Stimulated activated naive B cell treated with anti-CD40 and anti-IgM and Interleukin-4, amounts not matched to agents 10 μg/mL and 1 μg/mL and 100 μg/mL, for 72 hours (primary cell): ENCODE measurements around the gene CLMP.

Experiments used
- ATAC-seq, 2 donors: fragments of 150-1000 bp; cut with Tn5 transposase; replicated peaks; 2 replicates each; pipeline ENCODE4 v1.10.0; 2021; ENCODE audit warnings: moderate library complexity in 1 of 2
- DNase-seq: peaks from one replicate; pipeline ENCODE4 v3.0.0; 2021
- H3K27ac Mint-ChIP-seq: one replicate; pipeline ENCODE4 v1.8.0; 2022; ENCODE audit warnings: mild to moderate bottlenecking, mixed read lengths
- H3K27me3 Mint-ChIP-seq, 2 donors: one replicate each; pipeline ENCODE4 v1.8.0; 2022; ENCODE audit warnings: mixed read lengths in 2 of 2
- H3K36me3 Mint-ChIP-seq, 2 donors: one replicate each; pipeline ENCODE4 v1.8.0; 2022; ENCODE audit warnings: mixed read lengths in 2 of 2, mild to moderate bottlenecking in 1 of 2
- H3K4me1 Mint-ChIP-seq, 2 donors: one replicate each; pipeline ENCODE4 v1.8.0; 2022; ENCODE audit warnings: mixed read lengths in 2 of 2, mild to moderate bottlenecking in 1 of 2
- H3K4me3 Mint-ChIP-seq, 2 donors: one replicate each; pipeline ENCODE4 v1.8.0; 2022; ENCODE audit warnings: mild to moderate bottlenecking in 2 of 2, mixed read lengths in 2 of 2, moderate library complexity in 1 of 2
- H3K9me3 Mint-ChIP-seq, 2 donors: one replicate each; pipeline ENCODE4 v1.8.0; 2022; ENCODE audit warnings: mixed read lengths in 2 of 2, mild to moderate bottlenecking in 1 of 2

CLMP gene

DNA sequence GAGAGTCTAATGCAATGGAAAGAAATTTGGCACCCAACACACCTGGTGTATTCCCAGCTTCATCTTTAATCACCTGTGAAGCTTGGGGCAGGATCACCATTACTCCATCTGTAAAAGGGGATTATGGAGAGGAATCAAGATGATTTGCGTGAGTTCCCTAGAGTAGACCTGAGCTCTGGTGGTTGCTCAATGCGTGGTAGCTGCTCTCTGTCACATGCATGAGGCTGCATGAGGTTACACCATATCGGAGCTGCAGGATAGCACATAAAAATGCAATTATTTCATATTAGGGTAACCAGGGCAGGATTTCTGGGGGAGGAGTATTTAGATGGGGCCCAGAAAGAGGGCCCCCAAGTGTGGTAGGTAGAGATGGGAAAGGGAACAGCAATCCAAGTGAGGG, 35.3 kb upstream of the CLMP start:
- Mint-ChIP-seq H3K4me3 (no peak overlapping the region), H3K9me3 (no peaks in the 10 kb centered on the region), H3K27ac (no peak overlapping the region), H3K27me3 (peaks cover 6 to 12% of the 10 kb centered on the region in 2 donors), H3K36me3 (no peaks in the 10 kb centered on the region), H3K4me1 (peaks cover 6 to 11% of the 10 kb centered on the region in 2 donors)
- no peak for DNase-seq
- no peak for ATAC-seq

DNA sequence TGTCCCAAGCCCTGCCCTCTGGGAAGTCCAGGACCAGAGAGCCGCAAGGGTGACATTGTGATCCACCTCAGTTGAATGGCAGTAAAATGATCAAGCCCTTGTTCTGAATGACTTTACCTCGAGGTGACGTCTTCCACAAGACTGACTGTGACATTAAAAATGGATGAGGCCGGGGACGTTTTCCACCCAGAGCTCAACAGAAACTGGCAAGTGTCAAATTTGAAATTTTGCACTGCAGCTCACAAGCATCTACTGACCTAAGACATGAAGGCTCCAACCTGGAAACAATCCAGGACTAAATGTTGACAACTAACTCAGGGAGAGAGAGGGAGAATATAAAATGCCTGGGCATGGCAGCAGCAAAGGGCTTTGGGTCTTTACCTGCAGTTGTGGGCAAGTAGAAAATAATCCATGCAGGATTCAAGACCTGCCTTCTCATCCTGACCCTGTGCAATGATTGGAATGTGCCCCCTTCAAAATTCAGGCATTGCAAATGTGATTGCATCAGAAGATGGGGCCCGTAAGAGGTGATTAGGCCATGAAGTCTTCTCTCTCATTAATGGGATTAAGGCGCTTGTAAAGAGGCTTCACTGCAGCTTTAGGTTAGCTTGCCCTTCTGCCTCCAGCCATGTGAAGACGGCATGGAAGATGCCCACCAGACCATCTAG, 33.6 kb upstream of the CLMP start:
- H3K27me3 Mint-ChIP-seq = peaks cover 12 to 16% of the 10 kb centered on the region in 2 donors
- no peak overlapping the region for H3K27ac Mint-ChIP-seq
- DNase-seq (no peak), ATAC-seq (no peak)
- no peaks in the 10 kb centered on the region for H3K9me3 Mint-ChIP-seq
- H3K36me3 Mint-ChIP-seq = no peaks in the 10 kb centered on the region
- H3K4me1 Mint-ChIP-seq = peaks cover 5 to 9% of the 10 kb centered on the region in 2 donors
- no peak overlapping the region for H3K4me3 Mint-ChIP-seq

DNA sequence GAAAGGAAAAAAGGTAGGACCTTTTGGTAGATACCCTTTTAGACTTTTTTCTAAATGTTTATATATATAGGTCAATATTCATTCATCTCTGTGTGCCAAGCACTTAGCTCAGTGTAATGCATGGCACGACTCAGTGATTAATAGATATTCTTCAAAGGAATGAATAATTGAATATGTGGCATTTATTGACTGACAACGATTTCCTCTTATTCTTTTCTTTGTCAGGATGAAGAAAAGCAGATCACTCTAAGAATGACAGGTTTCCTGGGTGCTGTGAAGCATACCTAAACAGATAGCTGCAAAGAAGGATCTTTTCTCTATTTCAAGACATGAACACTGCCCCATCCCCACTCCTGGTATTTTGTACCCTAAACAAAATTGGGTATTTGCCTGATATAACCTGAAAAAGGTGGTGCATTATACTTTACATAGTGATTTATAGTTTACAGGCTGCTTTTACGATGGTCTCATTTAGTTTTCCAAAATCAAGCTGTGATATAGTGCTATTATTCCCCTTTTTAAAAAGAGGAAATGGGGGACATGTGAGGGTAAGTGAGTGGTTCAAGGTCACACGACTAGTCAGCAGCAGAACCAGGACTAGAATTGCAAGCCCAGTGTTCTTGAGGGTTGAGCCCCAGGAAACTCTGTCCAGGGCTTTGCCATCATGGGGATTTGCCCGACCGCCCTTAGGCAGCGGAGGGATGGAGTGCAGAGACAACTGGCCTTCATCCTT, 32.9 kb upstream of the CLMP start:
- Mint-ChIP-seq H3K27ac (no peak overlapping the region), H3K4me1 (peaks cover 0 to 2% of the 10 kb centered on the region in 2 donors), H3K36me3 (no peaks in the 10 kb centered on the region), H3K9me3 (peaks cover 0 to 1% of the 10 kb centered on the region in 2 donors), H3K27me3 (peaks cover 13 to 16% of the 10 kb centered on the region in 2 donors), H3K4me3 (no peak overlapping the region)
- no peak for DNase-seq
- ATAC-seq = no peak

DNA sequence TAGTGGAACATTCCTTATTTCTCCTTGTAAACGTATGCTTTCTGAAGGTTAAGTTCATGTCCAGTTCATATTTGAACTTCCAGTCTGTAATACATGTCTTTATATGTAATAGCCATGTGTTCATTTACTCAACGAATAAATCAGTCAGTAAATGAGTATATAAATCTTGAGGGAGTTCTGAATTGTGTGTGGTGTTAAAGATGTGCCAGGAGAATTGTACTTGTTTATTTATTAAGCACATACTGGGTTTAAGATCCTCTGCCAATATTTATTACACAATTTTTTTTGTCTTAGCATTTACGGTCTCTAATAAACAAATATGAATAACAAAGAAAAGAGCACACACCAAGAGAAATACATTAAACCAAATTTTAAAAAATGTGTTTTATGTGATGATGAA, 26.5 kb upstream of the CLMP start:
- Mint-ChIP-seq H3K27ac (no peak overlapping the region), H3K4me1 (no peaks in the 10 kb centered on the region), H3K9me3 (peaks cover 12 to 15% of the 10 kb centered on the region in 2 donors), H3K27me3 (peaks cover 16 to 34% of the 10 kb centered on the region in 2 donors), H3K4me3 (no peak overlapping the region), H3K36me3 (no peaks in the 10 kb centered on the region)
- DNase-seq (no peak), ATAC-seq (no peak)

DNA sequence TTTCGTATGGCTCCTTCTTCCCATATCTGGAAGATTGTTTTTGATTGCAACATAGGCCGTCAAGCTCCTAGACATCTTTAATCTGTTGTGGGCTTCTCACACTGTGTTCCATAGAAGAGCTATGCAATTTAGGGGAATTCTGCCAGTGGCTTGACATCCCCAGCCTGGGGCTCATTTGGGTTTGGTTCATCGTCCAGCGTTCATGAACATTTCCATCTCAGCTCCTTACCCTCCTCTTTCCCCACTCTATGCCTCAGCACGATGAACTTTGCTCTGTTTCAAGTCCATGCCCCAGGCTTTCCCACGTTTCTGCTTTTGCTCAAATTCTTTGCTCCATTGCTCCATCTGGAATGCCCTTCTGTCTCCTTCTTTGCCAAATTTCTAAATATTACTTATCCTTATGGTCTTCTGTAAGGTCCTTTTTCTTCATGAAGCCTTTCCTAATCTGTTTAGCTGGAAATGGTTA, 26.1 kb upstream of the CLMP start:
- Mint-ChIP-seq H3K27ac (no peak overlapping the region), H3K9me3 (peaks cover 12 to 15% of the 10 kb centered on the region in 2 donors), H3K4me1 (no peaks in the 10 kb centered on the region), H3K36me3 (no peaks in the 10 kb centered on the region), H3K27me3 (peaks cover 13 to 35% of the 10 kb centered on the region in 2 donors), H3K4me3 (no peak overlapping the region)
- ATAC-seq = no peak
- no peak for DNase-seq

DNA sequence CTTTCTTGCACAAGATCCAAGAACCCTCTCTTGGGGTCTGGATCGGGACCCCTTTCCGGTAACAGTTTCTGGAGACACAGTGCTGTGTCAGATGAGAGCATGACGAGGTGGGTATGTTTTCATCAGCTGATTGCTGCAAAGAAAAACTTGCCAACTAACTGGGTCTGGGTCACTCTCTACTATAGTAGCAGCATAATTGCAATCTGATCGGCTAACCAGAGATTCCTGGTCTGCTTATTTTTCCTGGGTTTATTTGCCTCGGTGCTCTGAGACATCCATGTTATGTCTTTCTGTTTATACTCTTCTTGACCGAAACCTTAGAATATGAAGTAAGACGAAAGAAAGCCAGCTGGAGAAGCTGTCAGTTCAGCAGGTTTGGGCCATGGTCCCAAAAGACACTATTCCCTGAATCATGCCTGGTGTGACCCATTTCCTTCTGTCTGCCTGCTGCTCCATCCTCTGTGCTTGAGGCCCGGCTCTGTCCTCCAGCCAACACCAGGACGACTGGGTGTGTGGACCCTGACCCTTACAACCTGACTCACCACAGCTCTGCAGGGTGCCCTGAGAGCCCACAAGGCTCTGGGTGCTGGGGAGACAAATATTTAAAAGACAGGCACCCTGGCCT, 24.1 kb upstream of the CLMP start:
- H3K4me1 Mint-ChIP-seq = no peaks in the 10 kb centered on the region
- H3K36me3 Mint-ChIP-seq = no peaks in the 10 kb centered on the region
- H3K9me3 Mint-ChIP-seq = peaks cover 12 to 15% of the 10 kb centered on the region in 2 donors
- H3K4me3 Mint-ChIP-seq = no peak overlapping the region
- H3K27me3 Mint-ChIP-seq = peaks cover 6 to 32% of the 10 kb centered on the region in 2 donors
- no peak overlapping the region for H3K27ac Mint-ChIP-seq
- ATAC-seq (no peak), DNase-seq (no peak)

DNA sequence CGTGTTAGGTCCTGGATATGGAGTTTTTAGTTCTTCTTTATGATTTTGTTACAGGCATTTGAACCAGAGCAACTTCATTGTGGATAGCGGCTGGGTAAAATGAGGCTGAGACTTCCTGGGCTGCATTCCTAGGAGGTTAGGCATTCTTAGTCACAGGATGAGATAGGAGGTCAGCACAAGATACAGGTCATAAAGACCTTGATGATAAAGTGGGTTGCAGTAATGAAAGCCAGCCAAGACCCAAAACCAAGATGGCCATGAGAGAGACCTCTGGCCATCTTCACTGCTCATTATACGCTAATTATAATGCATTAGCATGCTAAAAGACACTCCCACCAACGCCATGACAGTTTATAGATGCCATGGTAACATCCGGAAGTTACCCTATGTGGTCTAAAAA, 23.4 kb upstream of the CLMP start:
- Mint-ChIP-seq H3K4me3 (no peak overlapping the region), H3K4me1 (no peaks in the 10 kb centered on the region), H3K27me3 (peaks cover 9 to 32% of the 10 kb centered on the region in 2 donors), H3K36me3 (no peaks in the 10 kb centered on the region), H3K9me3 (peaks cover 12 to 15% of the 10 kb centered on the region in 2 donors), H3K27ac (no peak overlapping the region)
- ATAC-seq = no peak
- DNase-seq = no peak

DNA sequence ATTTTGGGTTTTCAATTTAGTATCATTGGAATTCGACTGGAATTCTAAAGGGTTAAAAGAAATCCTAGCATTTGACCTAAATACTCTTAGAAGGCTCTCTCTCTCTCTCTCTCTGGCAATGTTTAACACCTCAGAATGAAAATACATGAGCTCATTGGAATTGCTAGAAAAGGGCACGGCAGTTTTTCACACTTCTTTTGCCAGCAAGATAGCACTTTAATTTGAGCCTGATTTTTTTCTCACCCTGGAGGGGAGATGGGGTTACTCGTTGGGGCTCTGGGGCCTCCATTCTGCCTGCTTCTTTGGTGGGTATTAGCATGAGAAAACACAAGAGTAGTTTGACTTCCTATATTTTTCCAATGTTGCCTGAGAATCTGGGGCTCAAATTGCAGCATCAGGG, 22.8 kb upstream of the CLMP start:
- DNase-seq = no peak
- peaks cover 11 to 15% of the 10 kb centered on the region in 2 donors for H3K9me3 Mint-ChIP-seq
- no peak overlapping the region for H3K4me3 Mint-ChIP-seq
- peaks cover 13 to 31% of the 10 kb centered on the region in 2 donors for H3K27me3 Mint-ChIP-seq
- no peak for ATAC-seq
- H3K36me3 Mint-ChIP-seq = no peaks in the 10 kb centered on the region
- H3K4me1 Mint-ChIP-seq = no peaks in the 10 kb centered on the region
- no peak overlapping the region for H3K27ac Mint-ChIP-seq

DNA sequence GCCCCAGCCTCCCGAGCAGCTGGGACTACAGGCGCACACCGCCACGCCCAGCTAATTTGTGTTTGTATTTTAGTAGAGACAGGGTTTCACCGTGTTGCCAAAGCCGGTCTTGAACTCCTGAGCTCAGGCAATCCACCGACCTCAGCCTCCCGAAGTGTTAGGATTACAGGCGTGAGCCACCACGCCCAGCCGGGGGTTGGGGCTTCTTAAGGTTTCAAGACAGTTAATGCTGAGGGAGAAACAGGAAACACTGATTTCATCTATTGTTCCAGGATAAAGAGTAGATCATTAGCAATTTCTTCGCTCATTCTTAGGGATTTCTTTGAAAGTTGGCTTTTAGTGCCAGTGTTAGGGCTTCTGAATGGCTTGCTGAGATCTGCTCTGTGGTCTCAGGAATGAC, 21.2 kb upstream of the CLMP start:
- Mint-ChIP-seq H3K27me3 (peaks cover 19 to 32% of the 10 kb centered on the region in 2 donors), H3K9me3 (peaks cover under 1% of the 10 kb centered on the region in 2 donors), H3K4me3 (no peak overlapping the region), H3K36me3 (no peaks in the 10 kb centered on the region), H3K4me1 (no peaks in the 10 kb centered on the region), H3K27ac (no peak overlapping the region)
- no peak for ATAC-seq
- no peak for DNase-seq

DNA sequence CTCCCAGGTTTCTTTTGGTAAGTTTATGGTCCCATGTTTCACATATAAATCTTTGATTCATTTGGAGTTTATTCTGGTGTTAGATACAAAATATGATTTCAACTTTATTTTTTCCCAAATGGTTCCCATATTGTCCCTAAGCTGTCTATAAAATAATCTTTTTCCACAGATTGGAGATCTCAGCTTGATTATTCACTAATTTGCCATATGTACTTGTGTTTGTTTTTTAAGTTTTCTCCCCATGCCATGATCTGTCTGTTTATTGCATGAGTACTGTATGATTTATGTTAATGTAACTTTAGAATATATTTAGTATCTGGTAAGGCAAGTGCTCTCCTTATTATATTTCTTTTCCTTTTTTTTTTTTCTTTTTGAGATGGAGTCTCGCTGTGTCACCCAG, 19.9 kb upstream of the CLMP start:
- DNase-seq = no peak
- H3K4me1 Mint-ChIP-seq = no peaks in the 10 kb centered on the region
- no peaks in the 10 kb centered on the region for H3K9me3 Mint-ChIP-seq
- ATAC-seq = no peak
- H3K27ac Mint-ChIP-seq = no peak overlapping the region
- H3K27me3 Mint-ChIP-seq = peaks cover 18 to 35% of the 10 kb centered on the region in 2 donors
- no peak overlapping the region for H3K4me3 Mint-ChIP-seq
- H3K36me3 Mint-ChIP-seq = no peaks in the 10 kb centered on the region

DNA sequence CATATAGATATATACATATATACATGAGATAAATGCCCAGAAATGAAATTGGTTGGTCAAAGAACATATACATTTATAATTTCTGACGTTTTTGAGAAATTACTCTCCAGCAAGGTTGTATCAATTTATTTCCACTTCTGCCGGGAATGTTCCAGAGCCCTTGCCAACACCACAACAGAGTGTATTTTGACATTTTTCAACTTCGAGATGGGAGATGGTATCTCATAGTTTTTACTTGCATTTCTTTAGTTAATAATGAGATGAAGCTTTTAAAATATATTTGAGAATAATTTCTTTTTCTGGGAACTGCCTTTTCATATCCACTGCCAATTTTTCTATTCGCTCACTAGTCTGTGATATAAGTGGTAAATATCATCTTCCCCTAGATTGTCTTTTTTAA, 19.3 kb upstream of the CLMP start:
- H3K4me1 Mint-ChIP-seq = no peaks in the 10 kb centered on the region
- no peak for DNase-seq
- no peak overlapping the region for H3K4me3 Mint-ChIP-seq
- H3K27ac Mint-ChIP-seq = no peak overlapping the region
- H3K9me3 Mint-ChIP-seq = no peaks in the 10 kb centered on the region
- H3K27me3 Mint-ChIP-seq = peaks cover 18 to 37% of the 10 kb centered on the region in 2 donors
- no peak for ATAC-seq
- H3K36me3 Mint-ChIP-seq = no peaks in the 10 kb centered on the region

DNA sequence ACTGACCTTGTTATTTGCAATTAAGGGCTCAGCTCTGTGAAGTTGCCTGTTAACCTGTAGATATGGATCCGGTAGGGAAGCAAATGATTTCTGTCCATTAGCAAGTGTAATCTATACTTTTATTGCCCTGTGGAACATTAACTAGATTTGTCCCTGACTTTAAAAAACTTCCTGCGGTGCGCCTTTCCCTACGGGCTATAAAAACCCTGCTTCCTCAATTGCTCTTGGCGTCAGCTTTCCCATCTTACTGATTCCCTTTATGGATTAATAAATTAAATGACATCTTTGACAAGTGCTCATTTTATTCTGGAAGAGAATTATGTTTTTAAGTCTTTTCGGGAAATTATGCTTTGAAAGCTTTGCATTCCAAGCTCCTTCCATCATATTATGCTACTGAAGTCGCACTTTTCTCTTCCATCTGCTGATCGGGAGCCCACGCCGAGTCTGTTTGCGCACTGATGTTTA, 18.3 kb upstream of the CLMP start:
- Mint-ChIP-seq H3K27ac (no peak overlapping the region), H3K27me3 (peaks cover 20 to 35% of the 10 kb centered on the region in 2 donors), H3K4me1 (no peaks in the 10 kb centered on the region), H3K4me3 (no peak overlapping the region), H3K9me3 (no peaks in the 10 kb centered on the region), H3K36me3 (no peaks in the 10 kb centered on the region)
- no peak for ATAC-seq
- no peak for DNase-seq

DNA sequence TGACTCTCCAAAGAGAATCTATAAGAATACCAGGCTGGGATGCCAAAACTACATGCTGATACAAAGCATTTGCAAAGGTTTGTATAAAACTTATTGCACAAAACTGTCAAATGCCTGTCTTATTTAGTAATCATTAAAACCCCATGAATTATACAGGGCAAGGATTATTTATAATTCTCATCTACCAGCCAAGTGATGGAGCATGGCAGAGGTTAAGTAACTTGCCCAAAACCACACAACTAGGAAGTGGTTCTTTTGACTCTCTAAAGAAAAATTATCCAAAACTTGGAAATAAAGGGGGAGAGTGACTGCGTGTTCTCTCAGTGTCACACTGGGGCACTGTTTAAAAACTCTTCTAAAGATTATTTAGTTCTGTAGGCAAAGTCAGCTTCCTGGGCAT, 17.4 kb upstream of the CLMP start:
- no peaks in the 10 kb centered on the region for H3K9me3 Mint-ChIP-seq
- no peaks in the 10 kb centered on the region for H3K36me3 Mint-ChIP-seq
- no peak overlapping the region for H3K4me3 Mint-ChIP-seq
- H3K27ac Mint-ChIP-seq = no peak overlapping the region
- no peak for DNase-seq
- ATAC-seq = no peak
- peaks cover 25 to 43% of the 10 kb centered on the region in 2 donors for H3K27me3 Mint-ChIP-seq
- H3K4me1 Mint-ChIP-seq = no peaks in the 10 kb centered on the region

DNA sequence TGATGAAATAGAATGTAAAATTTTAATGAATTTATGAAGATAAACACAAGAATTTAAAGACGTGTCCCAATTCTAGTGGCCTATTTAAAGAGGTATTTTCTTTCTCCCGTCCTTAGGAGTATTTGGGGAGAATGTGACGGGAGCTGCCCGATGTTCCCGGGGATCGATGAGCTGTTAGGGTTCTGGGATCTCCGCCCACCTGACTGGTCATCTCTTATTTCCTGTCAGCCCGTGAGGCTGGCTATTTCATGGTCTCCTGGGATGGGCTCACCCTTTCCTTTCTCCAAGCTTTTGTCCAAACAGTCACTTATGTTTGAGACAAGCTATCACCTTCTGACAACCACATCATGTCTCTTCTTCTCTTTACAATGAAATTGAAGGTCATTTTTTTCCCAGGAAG, 16.9 kb upstream of the CLMP start:
- H3K9me3 Mint-ChIP-seq = no peaks in the 10 kb centered on the region
- ATAC-seq (no peak), DNase-seq (no peak)
- no peaks in the 10 kb centered on the region for H3K36me3 Mint-ChIP-seq
- no peak overlapping the region for H3K4me3 Mint-ChIP-seq
- H3K4me1 Mint-ChIP-seq = no peaks in the 10 kb centered on the region
- peaks cover 28 to 47% of the 10 kb centered on the region in 2 donors for H3K27me3 Mint-ChIP-seq
- H3K27ac Mint-ChIP-seq = no peak overlapping the region
